Spleen (tissue), 11 donors: Measurements from ENCODE around the gene MKX. TPM values are rescaled to one million over a fixed set of nuclear protein-coding genes. Genes with fewer than 3 reads are reported as not detected.

Source experiments
- DNase-seq: peaks from one replicate; pipeline ENCODE4 v3.0.0-alpha.2; 2020
- H3K27ac ChIP-seq, 8 donors: fragments of 200-600 bp; sonication (generic) in 7 of 8; 1 replicate in 4 of 8; 2 replicates in 4 of 8; pipeline versions ENCODE4 v1.5.0 to v1.8.0; 2016 to 2021; ENCODE audit warnings: inconsistent platforms in 4 of 8, mild to moderate bottlenecking in 4 of 8, moderate library complexity in 1 of 8
- H3K27me3 ChIP-seq, 7 donors: fragments of 200-600 bp; sonication (generic) in 6 of 7; replicated peaks in 1 of 7; 1 replicate in 4 of 7; 2 replicates in 3 of 7; pipeline versions ENCODE4 v1.5.0 to v1.8.0; 2016 to 2021; ENCODE audit warnings: inconsistent platforms in 3 of 7, mild to moderate bottlenecking in 1 of 7
- H3K36me3 ChIP-seq, 6 donors: fragments of 200-600 bp; sonication (generic) in 5 of 6; 1 replicate in 4 of 6; 2 replicates in 2 of 6; pipeline versions ENCODE4 v1.5.0 to v1.8.0; 2016 to 2021; ENCODE audit warnings: inconsistent platforms in 2 of 6
- H3K4me1 ChIP-seq, 6 donors: fragments of 200-600 bp; sonication (generic) in 5 of 6; 1 replicate in 3 of 6; 2 replicates in 3 of 6; pipeline versions ENCODE4 v1.5.0 to v1.8.0; 2016 to 2021; ENCODE audit warnings: inconsistent platforms in 3 of 6
- H3K4me3 ChIP-seq, 8 donors: fragments of 200-600 bp; sonication (generic) in 7 of 8; 1 replicate in 4 of 8; 2 replicates in 4 of 8; pipeline versions ENCODE4 v1.5.0 to v1.8.0; 2016 to 2021; ENCODE audit warnings: inconsistent platforms in 4 of 8, mild to moderate bottlenecking in 4 of 8, moderate library complexity in 2 of 8
- H3K9me3 ChIP-seq, 8 donors: fragments of 200-600 bp; sonication (generic) in 7 of 8; 1 replicate in 4 of 8; 2 replicates in 4 of 8; pipeline versions ENCODE4 v1.5.0 to v1.8.0; 2016 to 2021; ENCODE audit warnings: inconsistent platforms in 4 of 8
- CTCF ChIP-seq, 11 experiments: fragments of 200-600 bp in 7 of 11; fragments of 450-650 bp in 4 of 11; sonication (generic) in 4 of 11; IDR thresholded peaks in 8 of 11; conservative IDR thresholded peaks in 3 of 11; 1 replicate in 7 of 11; 2 replicates in 4 of 11; pipeline versions ENCODE4 v1.4.0 to v1.8.0; 2016 to 2021; ENCODE audit warnings: antibody characterized with exemption in 11 of 11, inconsistent platforms in 4 of 11, mild to moderate bottlenecking in 1 of 11
- POLR2A ChIP-seq, 3 donors: fragments of 450-650 bp; IDR thresholded peaks; one replicate each; pipeline ENCODE4 v1.5.1; 2017; ENCODE audit warnings: antibody characterized with exemption in 3 of 3, mild to moderate bottlenecking in 1 of 3
- POLR2AphosphoS5 ChIP-seq, 3 donors: sonication (generic); formaldehyde crosslinking; IDR thresholded peaks; one replicate each; pipeline ENCODE4 v1.5.1; 2017; ENCODE audit warnings: antibody characterized with exemption in 3 of 3
- WGBS, 5 donors: extraction: QIAGEN DNeasy Blood & Tissue Kit in 3 of 5; methylation state at CpG; one replicate each; pipeline versions ENCODE4 v1.1.5 to v1.1.7; 2013 to 2018; 5-methylcytosine and 5-hydroxymethylcytosine counted together
- intact Hi-C: fragments of 100-400 bp; cut with DNase I; formaldehyde crosslinking; loops from one replicate; pipeline ENCODE4 v1.15.0; 2023; ENCODE audit warnings: low total_unique reads
- polyA plus RNA-seq, 3 donors: library from polyadenylated mRNA; stranded (reverse); fragments of 200-250 nt; gene quantifications; one replicate each; pipeline ENCODE4 v1.2.1, GENCODE V29; 2013
- total RNA-seq, 7 donors: library from RNA; depleted of rRNA in 3 of 7; stranded (reverse); fragments of >200 nt in 3 of 7; fragmentation: NEBNext Ultra II Directional in 4 of 7; extraction: Animal tissue kit (Norgen Biotek cat#: 25700) in 4 of 7; gene quantifications; one replicate each; pipeline versions ENCODE4 v1.1.0 to v1.2.1, GENCODE V29; 2016 to 2021
- donor health status: healthy with polysubstance abuse.
- donor health status: DM: no; HTN: no; CAD: no; lungs with moderate emphysema.
- donor health status: DM: no; HTN: no; CAD: no.
- donor health status: Bipolar disorder and iron deficiency.
- donor health status: healthy.
- donor health status: DM: no; HTN: no; CAD: no.
- donor health status: DM: yes; HTN: yes; CAD: no.

The MKX gene
- total and polyA plus RNA-seq, 10 donors = 0.07 to 0.34 (median 0.16) TPM; not detected in 3

GRCh38 chr10:27744802-27745731, 552 bp downstream of the MKX start:
- WGBS, 5 donors = 1 to 4% (median 2%) methylated on average over 30 to 78 of the region's 78 CpGs

GRCh38 chr10:27743877-27744801, 1.5 kb downstream of the MKX start:
- peaks cover 17 to 99% (median 82%) of the 10 kb centered on the region in 7 donors for H3K27me3 ChIP-seq
- intact Hi-C loops = loop anchor here (5.0 kb wide), 1 partner anchor 438 kb away; no protein-coding TSS in a partner anchor
- no peaks in the 10 kb centered on the region for H3K36me3 ChIP-seq
- H3K4me3 ChIP-seq = peak overlapping the region; percentile 55 to 89 (median 70)
- H3K9me3 ChIP-seq = no peaks in the 10 kb centered on the region
- peak; percentile 76 for DNase-seq
- H3K27ac ChIP-seq = no peak overlapping the region
- WGBS, 5 donors = 1 to 3% (median 2%) methylated on average over 30 to 70 of the region's 70 CpGs
- H3K4me1 ChIP-seq = peaks cover 34 to 64% (median 57%) of the 10 kb centered on the region in 6 donors
- TF ChIP-seq CTCF (IDR thresholded peaks at IDR 0.05 in 8 of 11, conservative IDR thresholded peaks at IDR 0.05 in 3 of 11) (no peak), POLR2AphosphoS5 (IDR thresholded peaks at IDR 0.05) (peak in 1 of 3 donors; percentile 13)

More at GRCh38 chr10:27744802-27745731, 552 bp downstream of the MKX start:
- intact Hi-C loops = loop anchor here (5.0 kb wide), 1 partner anchor 437 kb away; no protein-coding TSS in a partner anchor
- H3K4me3 ChIP-seq = peak overlapping the region in 7 of 8 donors; percentile 35 to 89 (median 66)
- peaks cover 34 to 64% (median 57%) of the 10 kb centered on the region in 6 donors for H3K4me1 ChIP-seq
- no peaks in the 10 kb centered on the region for H3K36me3 ChIP-seq
- no peaks in the 10 kb centered on the region for H3K9me3 ChIP-seq
- no peak overlapping the region for H3K27ac ChIP-seq
- DNase-seq = peak; percentile 74
- H3K27me3 ChIP-seq = peaks cover 17 to 98% (median 87%) of the 10 kb centered on the region in 7 donors
- TF ChIP-seq CTCF (IDR thresholded peaks at IDR 0.05 in 8 of 11, conservative IDR thresholded peaks at IDR 0.05 in 3 of 11) = no peak
- no peak for TF ChIP-seq POLR2A (IDR thresholded peaks at IDR 0.05)

GRCh38 chr10:27743012-27743876, 2.4 kb downstream of the MKX start:
- peak; percentile 79 for DNase-seq
- intact Hi-C loops = loop anchor here (5.0 kb wide), 1 partner anchor 439 kb away; no protein-coding TSS in a partner anchor
- WGBS, 5 donors = 0 to 3% (median 1%) methylated on average over 10 to 75 of the region's 75 CpGs
- Histone ChIP-seq H3K36me3 (no peaks in the 10 kb centered on the region), H3K4me3 (peak overlapping the region; percentile 55 to 89 (median 70)), H3K4me1 (peaks cover 34 to 64% (median 57%) of the 10 kb centered on the region in 6 donors), H3K27ac (peak overlapping the region in 4 of 8 donors; percentile 3 to 36 (median 25)), H3K27me3 (peaks cover 17 to 99% (median 75%) of the 10 kb centered on the region in 7 donors), H3K9me3 (no peaks in the 10 kb centered on the region)
- TF ChIP-seq POLR2A (IDR thresholded peaks at IDR 0.05) = no peak
- no peak for TF ChIP-seq POLR2AphosphoS5 (IDR thresholded peaks at IDR 0.05)
- no peak for TF ChIP-seq CTCF (IDR thresholded peaks at IDR 0.05 in 8 of 11, conservative IDR thresholded peaks at IDR 0.05 in 3 of 11)
